ENCODE measurements around the gene UBXN2A. TPM values are rescaled to one million over a fixed set of nuclear protein-coding genes. Genes with fewer than 3 reads are reported as not detected.
"Not testable (repeated sequence)": the region's sequence is repeated elsewhere in the genome, so short reads cannot be mapped to it uniquely, and the experiment has no call there.

UBXN2A gene
- total RNA-seq, 1 experiment from 2014 or later: 19.7 TPM

- no peaks in the 10 kb centered on the region for H3K9me3 ChIP-seq (ENCODE audit: control insufficient read depth, low read depth, low read length)
- H2BK120ac ChIP-seq (ENCODE audit: low read depth, low read length, poor library complexity, severe bottlenecking): no peak overlapping the region
- no peak overlapping the region for H3K18ac ChIP-seq (ENCODE audit: insufficient read length, low read depth, low read length)
- no peak overlapping the region for H4K5ac ChIP-seq (ENCODE audit: insufficient read length, low read depth, low read length)
- H3K79me1 ChIP-seq (ENCODE audit: insufficient read depth, low read depth, low read length, poor library complexity, severe bottlenecking): no peaks in the 10 kb centered on the region
- Mint-ChIP-seq H3K27ac (no peak overlapping the region; a peak in 1 of 7 replicates), H3K4me1 (peaks cover 26 to 27% of the 10 kb centered on the region in 2 experiments), H3K9me3 (no peaks in the 10 kb centered on the region), H3K36me3 (ENCODE audit: insufficient read depth in 1 of 3, low read depth in 3 of 3) (no peaks in the 10 kb centered on the region; a peak in 1 of 7 replicates), H3K27me3 (ENCODE audit: low read depth) (peaks cover 15% of the 10 kb centered on the region), H3K4me3 (no peak overlapping the region)
- H2AK5ac ChIP-seq (ENCODE audit: insufficient read length, low read length): no peak overlapping the region
- H3K27ac ChIP-seq (ENCODE audit: insufficient read length, low read depth, low read length): no peak overlapping the region
- no peaks in the 10 kb centered on the region; the same call in 1 of the 2 replicates for H3K27me3 ChIP-seq (ENCODE audit: insufficient read depth, low read length)
- no peak for DNase-seq
- no peak overlapping the region for H2BK20ac ChIP-seq (ENCODE audit: low read depth, low read length, poor library complexity, severe bottlenecking)
- no peak overlapping the region for H2BK5ac ChIP-seq (ENCODE audit: insufficient read length, low read length)
- H3K4ac ChIP-seq (ENCODE audit: low read depth, low read length): no peak overlapping the region
- no peak overlapping the region for H2AFZ ChIP-seq (ENCODE audit: low read length)
- H3K23me2 ChIP-seq (ENCODE audit: insufficient read length, low read depth, low read length, poor library complexity, severe bottlenecking): peaks cover 2% of the 10 kb centered on the region
- H3K4me1 ChIP-seq (ENCODE audit: insufficient read depth, low read length): no peaks in the 10 kb centered on the region; the same call in 1 of the 2 replicates
- no peak overlapping the region for H3K4me2 ChIP-seq (ENCODE audit: insufficient read depth, insufficient read length, low read length)
- H2BK12ac ChIP-seq (ENCODE audit: insufficient read length, low read depth, low read length): no peak overlapping the region
- no peaks in the 10 kb centered on the region for H4K20me1 ChIP-seq (ENCODE audit: control insufficient read depth, insufficient read depth, insufficient read length)
- H3T11ph ChIP-seq (ENCODE audit: low read length): no peak overlapping the region
- no CpG with 5 or more reads among the region's 9 CpGs for WGBS (ENCODE audit: extremely low coverage, insufficient read length, low lambda C conversion rate)
- no peak overlapping the region for H4K91ac ChIP-seq (ENCODE audit: insufficient read length, low read depth, low read length)
- H3K23ac ChIP-seq (ENCODE audit: insufficient read length, low read depth, low read length): no peak overlapping the region
- H4K8ac ChIP-seq (replicated peaks; ENCODE audit: insufficient read length, low read depth, low read length): no peak overlapping the region
- no peak overlapping the region for H3K14ac ChIP-seq (ENCODE audit: insufficient read depth, low read length)
- TF ChIP-seq CTCF (conservative IDR thresholded peaks at IDR 0.05): no peak
- no peaks in the 10 kb centered on the region for H3K79me2 ChIP-seq (ENCODE audit: insufficient read depth, low read length)
- no peak overlapping the region for H2BK15ac ChIP-seq (ENCODE audit: low read depth, low read length)
- H3K9ac ChIP-seq (ENCODE audit: extremely low read depth, insufficient read length, low read length): no peak overlapping the region
- no peak overlapping the region for H3K56ac ChIP-seq (ENCODE audit: insufficient read length, low read depth, low read length)
Measured at GRCh38 chr2:24012521-24013188, 72.4 kb downstream of the UBXN2A start.

- H3K18ac ChIP-seq (ENCODE audit: insufficient read length, low read depth, low read length); H3K27me3 ChIP-seq (ENCODE audit: insufficient read depth, low read length); H4K91ac ChIP-seq (ENCODE audit: insufficient read length, low read depth, low read length); H3K79me1 ChIP-seq (ENCODE audit: insufficient read depth, low read depth, low read length, poor library complexity, severe bottlenecking); H3K56ac ChIP-seq (ENCODE audit: insufficient read length, low read depth, low read length); H2BK5ac ChIP-seq (ENCODE audit: insufficient read length, low read length); H3K4me1 ChIP-seq (ENCODE audit: insufficient read depth, low read length); H3K27me3 Mint-ChIP-seq (ENCODE audit: low read depth); H3K9me3 ChIP-seq (ENCODE audit: control insufficient read depth, low read depth, low read length); H2AFZ ChIP-seq (ENCODE audit: low read length); H3K27ac ChIP-seq (ENCODE audit: insufficient read length, low read depth, low read length); H3K36me3 Mint-ChIP-seq (ENCODE audit: insufficient read depth in 1 of 3, low read depth in 3 of 3); H3K9ac ChIP-seq (ENCODE audit: extremely low read depth, insufficient read length, low read length); H2BK15ac ChIP-seq (ENCODE audit: low read depth, low read length); H3K4ac ChIP-seq (ENCODE audit: low read depth, low read length); H3K27ac Mint-ChIP-seq; H3K14ac ChIP-seq (ENCODE audit: insufficient read depth, low read length); H3K9me3 Mint-ChIP-seq; H3K23ac ChIP-seq (ENCODE audit: insufficient read length, low read depth, low read length); H3K4me3 Mint-ChIP-seq; H2BK12ac ChIP-seq (ENCODE audit: insufficient read length, low read depth, low read length); H3K4me2 ChIP-seq (ENCODE audit: insufficient read depth, insufficient read length, low read length); H3K79me2 ChIP-seq (ENCODE audit: insufficient read depth, low read length); H3T11ph ChIP-seq (ENCODE audit: low read length); H2BK20ac ChIP-seq (ENCODE audit: low read depth, low read length, poor library complexity, severe bottlenecking); H2BK120ac ChIP-seq (ENCODE audit: low read depth, low read length, poor library complexity, severe bottlenecking); H2AK5ac ChIP-seq (ENCODE audit: insufficient read length, low read length); H4K20me1 ChIP-seq (ENCODE audit: control insufficient read depth, insufficient read depth, insufficient read length); H3K23me2 ChIP-seq (ENCODE audit: insufficient read length, low read depth, low read length, poor library complexity, severe bottlenecking); H4K8ac ChIP-seq (replicated peaks; ENCODE audit: insufficient read length, low read depth, low read length); DNase-seq; H4K5ac ChIP-seq (ENCODE audit: insufficient read length, low read depth, low read length): not testable (repeated sequence)
- H3K4me1 Mint-ChIP-seq: peaks cover 19 to 22% of the 10 kb centered on the region in 2 experiments
- WGBS (ENCODE audit: extremely low coverage, insufficient read length, low lambda C conversion rate): no CpG with 5 or more reads among the region's 6 CpGs
Measured at GRCh38 chr2:24014902-24015301, 74.6 kb downstream of the UBXN2A start.
